HG03196 (cell line): Measurements from ENCODE around the gene YWHAG.
"Not testable (repeated sequence)": the region's sequence is repeated elsewhere in the genome, so short reads cannot be mapped to it uniquely, and the experiment has no call there.

Experiments
- ATAC-seq: cut with Tn5 transposase; IDR thresholded peaks from one replicate; pipeline ENCODE4 v1.9.1; 2021; ENCODE audit not compliant: unreplicated experiment

Gene YWHAG

GRCh38 chr7:76358481-76359110 is at the start of gene YWHAG:
Gene YWHAG, minus strand, starts transcription at chr7:76358991. Its CDS starts 183 bp downstream, at chr7:76358808.
- peak; percentile 70 for ATAC-seq

GRCh38 chr7:76408121-76408560 is 49.4 kb upstream of the YWHAG start:
- no peak for ATAC-seq

- no peak for ATAC-seq
Measured at GRCh38 chr7:76407718-76408117, 48.9 kb upstream of the YWHAG start.

- no peak for ATAC-seq
Measured at GRCh38 chr7:76405738-76406137, 46.9 kb upstream of the YWHAG start.

GRCh38 chr7:76403780-76404494 is 45.1 kb upstream of the YWHAG start:
- ATAC-seq = no peak

- not testable (repeated sequence) for ATAC-seq
Measured at GRCh38 chr7:76403097-76403496, 44.3 kb upstream of the YWHAG start.

- ATAC-seq = no peak
Measured at GRCh38 chr7:76400248-76400647, 41.5 kb upstream of the YWHAG start.

- no peak for ATAC-seq
Measured at GRCh38 chr7:76397409-76398183, 38.8 kb upstream of the YWHAG start.

- ATAC-seq = no peak
Measured at GRCh38 chr7:76396864-76397263, 38.1 kb upstream of the YWHAG start.

- ATAC-seq = no peak
Measured at GRCh38 chr7:76395965-76396726, 37.4 kb upstream of the YWHAG start.

GRCh38 chr7:76395605-76395964 is 36.8 kb upstream of the YWHAG start:
- ATAC-seq = not testable (repeated sequence)

GRCh38 chr7:76394957-76395356 is 36.2 kb upstream of the YWHAG start:
- no peak for ATAC-seq

- peak; percentile 86 for ATAC-seq
Measured at GRCh38 chr7:76393116-76394031, 34.6 kb upstream of the YWHAG start.

- no peak for ATAC-seq
Measured at GRCh38 chr7:76392531-76393115, 33.8 kb upstream of the YWHAG start.

GRCh38 chr7:76390092-76390491 is 31.3 kb upstream of the YWHAG start:
- ATAC-seq = no peak

GRCh38 chr7:76387789-76388188 is 29.0 kb upstream of the YWHAG start:
- not testable (repeated sequence) for ATAC-seq

- no peak for ATAC-seq
Measured at GRCh38 chr7:76386691-76387260, 28.0 kb upstream of the YWHAG start.

- ATAC-seq = no peak
Measured at GRCh38 chr7:76383089-76383944, 24.5 kb upstream of the YWHAG start.
